Activated naive CD8-positive, alpha-beta T cell treated with anti-CD3 and anti-CD28 coated beads, Interleukin-2, amount 50 U/mL, for 16 hours (primary cell): ENCODE results near the gene TBL3.
"Not testable (repeated sequence)": the region's sequence is repeated elsewhere in the genome, so short reads cannot be mapped to it uniquely, and the experiment has no call there.

ENCODE experiments used
- DNase-seq: peaks from one replicate; pipeline ENCODE4 v3.0.0-alpha.2; 2020; ENCODE audit warnings: low read depth, low spot score

TBL3 gene

DNA sequence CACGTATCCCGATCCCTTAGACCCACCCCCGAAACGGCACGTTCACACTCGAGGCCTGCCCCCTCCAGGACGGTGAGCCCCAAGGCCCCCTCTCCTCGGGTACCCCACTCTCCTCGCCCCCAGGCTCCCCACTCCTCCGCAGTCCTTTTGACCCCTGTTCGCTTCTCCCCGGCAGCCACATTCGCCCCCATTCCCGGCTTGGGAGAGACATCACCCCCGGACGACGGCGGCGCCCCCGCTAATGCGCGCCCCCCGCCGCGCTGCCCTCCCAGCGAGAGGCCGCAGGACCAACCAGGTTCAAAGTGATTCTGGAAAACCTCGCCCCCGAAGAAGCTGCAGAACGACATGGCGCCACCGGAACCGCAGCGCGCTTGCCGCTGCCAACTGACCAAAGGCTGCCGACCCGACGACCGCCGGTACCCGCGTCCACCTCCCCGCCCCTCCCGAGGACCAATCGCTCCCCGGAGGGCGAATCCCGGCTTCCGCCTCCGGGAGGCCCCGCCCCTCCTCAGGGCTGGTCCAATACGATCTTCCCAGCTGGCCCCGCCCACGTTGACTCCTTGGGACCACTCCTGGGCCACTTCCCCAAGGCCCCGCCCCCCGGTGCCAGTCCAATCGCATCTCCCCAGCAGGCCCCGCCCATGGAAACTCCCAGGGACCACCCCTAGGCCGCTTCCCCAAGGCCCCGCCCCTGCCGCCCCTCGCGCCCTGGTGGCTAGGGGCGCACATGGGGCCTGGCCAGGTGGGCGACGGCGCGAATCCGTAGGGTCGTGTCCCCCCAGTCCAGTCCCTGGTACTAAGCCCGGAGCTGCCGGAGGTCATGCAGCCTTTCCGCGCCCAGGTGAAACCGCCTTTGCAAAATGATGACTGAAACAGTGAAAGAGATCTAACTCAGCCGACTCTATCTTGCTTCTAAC, 28.8 kb upstream of the TBL3 start, which contains the start of gene MSRB1:
Gene MSRB1 (minus strand): TSS at position 390 of the 917 bp plus-strand sequence. CDS start 43 bp downstream, at position 347.
- DNase-seq, result peak; percentile 100

- DNase-seq, result no peak
These were observed 27.1 kb upstream of the TBL3 start for GRCh38 chr16:1944612-1945199.

DNA sequence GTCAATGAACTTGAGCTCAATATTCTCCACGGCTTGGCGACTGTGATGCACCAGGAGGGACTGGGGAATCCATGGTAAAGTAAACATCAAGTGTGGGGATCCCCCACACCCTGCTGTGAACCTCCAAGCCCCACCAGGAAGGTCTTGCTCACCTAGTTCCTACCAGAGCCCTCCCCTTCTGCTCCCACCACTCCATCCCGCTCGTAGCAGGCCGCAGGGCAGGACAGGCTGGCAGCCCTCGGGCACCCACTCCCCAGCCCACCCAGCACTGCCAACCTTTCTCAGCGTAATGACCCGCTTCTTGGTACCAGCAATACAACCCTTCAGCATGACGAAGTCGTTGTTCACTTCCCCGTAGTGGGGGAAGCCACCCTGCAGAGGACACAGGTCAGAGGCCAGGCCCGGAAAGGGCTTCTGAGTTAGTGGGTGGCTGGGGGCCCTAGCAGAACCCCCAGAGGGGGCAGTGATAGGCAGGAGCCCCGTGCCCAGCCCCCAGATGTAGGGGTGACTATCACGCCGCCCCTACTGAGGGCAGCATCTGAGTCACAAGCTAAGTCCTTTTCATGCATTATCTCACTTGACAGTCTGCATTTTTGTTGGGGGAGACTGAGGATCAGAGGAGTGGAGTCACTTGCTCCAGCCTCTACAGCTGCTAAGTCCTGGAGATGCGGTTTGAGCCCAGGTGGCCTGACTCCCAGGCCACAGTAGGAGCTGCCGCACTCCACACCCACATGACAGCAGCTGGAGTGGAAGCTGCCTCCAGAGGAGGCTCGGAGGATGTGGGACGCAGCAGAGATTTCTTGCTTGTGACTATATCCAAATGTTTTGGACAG, 26.1 kb upstream of the TBL3 start:
- DNase-seq, result no peak

- no peak for DNase-seq
These were observed 25.1 kb upstream of the TBL3 start for GRCh38 chr16:1946495-1947368.

DNA sequence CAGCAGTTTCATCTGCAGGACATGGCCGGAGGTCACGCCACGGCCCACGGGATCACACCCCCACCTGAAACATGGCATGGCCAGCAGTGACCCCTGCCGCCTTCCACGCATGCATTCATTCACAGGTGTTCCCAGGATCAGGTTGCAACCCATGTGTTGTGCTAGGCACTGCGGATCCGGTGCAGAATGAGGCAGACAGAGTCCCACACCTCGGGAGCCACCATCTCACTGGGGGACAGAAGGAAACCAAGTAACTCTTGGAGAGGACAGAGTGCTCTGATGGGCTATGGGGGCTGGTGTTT, 24.5 kb upstream of the TBL3 start:
- DNase-seq, result no peak

GRCh38 chr16:1949507-1949906, 22.3 kb upstream of the TBL3 start:
- DNase-seq, result no peak

GRCh38 chr16:1950047-1950446, 21.8 kb upstream of the TBL3 start:
- DNase-seq, result no peak

DNA sequence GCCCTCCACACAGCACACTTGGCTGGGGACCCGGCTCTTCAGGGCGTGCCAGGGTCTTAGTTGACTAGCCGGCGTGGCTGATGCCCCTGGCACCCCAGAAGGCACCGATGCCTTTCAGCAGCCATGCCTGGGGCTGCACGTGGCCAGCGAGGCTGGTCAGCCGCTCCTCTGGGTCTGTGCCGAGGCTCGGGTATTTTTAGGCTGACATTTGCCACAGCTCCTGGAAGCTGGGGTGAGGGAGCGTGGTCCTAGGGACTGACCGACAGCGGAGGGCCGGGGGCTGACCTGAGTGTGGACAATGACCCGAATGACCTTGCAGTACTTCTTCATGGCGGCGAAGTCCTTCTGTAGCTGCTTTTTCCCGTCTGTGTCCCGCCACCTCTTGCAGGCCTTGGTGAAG, 21.3 kb upstream of the TBL3 start:
- DNase-seq, result no peak

- DNase-seq, result no peak
These were observed 18.1 kb upstream of the TBL3 start for GRCh38 chr16:1953734-1954133.

- DNase-seq, result not testable (repeated sequence)
These were observed 14.3 kb upstream of the TBL3 start for GRCh38 chr16:1957434-1958142.

DNA sequence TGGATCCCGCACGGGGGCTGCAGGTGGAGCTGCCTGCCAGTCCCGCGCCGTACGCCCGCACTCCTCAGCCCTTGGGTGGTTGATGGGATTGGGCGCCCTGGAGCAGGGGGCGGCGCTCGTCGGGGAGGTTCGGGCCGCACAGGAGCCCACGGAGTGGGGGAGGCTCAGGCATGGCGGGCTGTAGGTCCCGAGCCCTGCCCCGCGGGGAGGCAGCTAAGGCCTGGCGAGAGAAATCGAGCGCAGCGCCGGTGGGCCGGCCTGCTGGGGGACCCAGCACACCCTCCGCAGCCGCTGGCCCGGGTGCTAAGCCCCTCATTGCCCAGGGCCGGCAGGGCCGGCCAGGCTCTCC, 13.7 kb upstream of the TBL3 start:
- DNase-seq, result not testable (repeated sequence)

- DNase-seq, result no peak
These were observed 13.1 kb upstream of the TBL3 start for GRCh38 chr16:1958715-1959268.

- peak; percentile 77 for DNase-seq
These were observed 12.4 kb upstream of the TBL3 start, which contains the start of gene NDUFB10 for GRCh38 chr16:1959269-1960039. TSS of gene NDUFB10 (plus strand) at chr16:1959538. CDS start at chr16:1959625, 87 bp downstream.

DNA sequence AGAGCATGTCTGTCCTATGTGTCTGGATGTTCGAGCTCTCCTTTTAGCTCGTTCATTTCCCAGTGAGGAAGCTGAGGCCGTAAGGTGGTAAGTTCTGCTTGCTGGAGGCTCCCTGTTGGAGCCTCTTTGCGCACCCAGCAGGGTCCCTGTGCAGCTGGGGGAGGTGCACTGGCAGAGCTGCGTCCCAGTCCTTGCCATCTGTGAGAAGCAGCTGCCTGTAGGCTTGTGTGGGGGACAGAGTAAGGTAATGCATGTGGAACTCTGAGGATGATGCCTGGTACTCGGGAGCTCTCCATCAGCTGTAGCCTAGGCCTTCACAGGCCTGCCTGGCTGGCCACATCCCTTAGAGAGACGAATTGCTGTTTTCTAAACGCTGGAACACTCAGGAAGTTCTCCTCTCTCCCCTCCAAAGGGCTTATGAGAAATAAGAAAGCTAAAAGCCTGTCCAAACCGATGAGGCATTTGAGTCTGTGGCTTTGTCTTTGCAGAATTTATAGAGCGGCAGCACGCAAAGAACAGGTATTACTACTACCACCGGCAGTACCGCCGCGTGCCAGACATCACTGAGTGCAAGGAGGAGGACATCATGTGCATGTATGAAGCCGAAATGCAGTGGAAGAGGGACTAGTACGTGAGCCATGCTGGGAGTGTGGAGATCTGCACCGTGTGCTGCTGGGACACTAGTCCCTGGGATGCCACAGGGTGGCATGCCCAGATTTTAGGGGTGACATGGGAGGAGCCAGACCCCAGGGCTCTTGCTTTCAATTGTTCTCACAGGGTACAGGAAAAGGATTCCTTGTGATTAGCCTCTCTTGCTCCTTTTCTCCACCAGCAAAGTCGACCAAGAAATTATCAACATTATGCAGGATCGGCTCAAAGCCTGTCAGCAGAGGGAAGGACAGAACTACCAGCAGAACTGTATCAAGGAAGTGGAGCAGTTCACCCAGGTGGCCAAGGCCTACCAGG, 10.9 kb upstream of the TBL3 start:
- no peak for DNase-seq

GRCh38 chr16:1961651-1962067, 10.2 kb upstream of the TBL3 start:
- no peak for DNase-seq

DNA sequence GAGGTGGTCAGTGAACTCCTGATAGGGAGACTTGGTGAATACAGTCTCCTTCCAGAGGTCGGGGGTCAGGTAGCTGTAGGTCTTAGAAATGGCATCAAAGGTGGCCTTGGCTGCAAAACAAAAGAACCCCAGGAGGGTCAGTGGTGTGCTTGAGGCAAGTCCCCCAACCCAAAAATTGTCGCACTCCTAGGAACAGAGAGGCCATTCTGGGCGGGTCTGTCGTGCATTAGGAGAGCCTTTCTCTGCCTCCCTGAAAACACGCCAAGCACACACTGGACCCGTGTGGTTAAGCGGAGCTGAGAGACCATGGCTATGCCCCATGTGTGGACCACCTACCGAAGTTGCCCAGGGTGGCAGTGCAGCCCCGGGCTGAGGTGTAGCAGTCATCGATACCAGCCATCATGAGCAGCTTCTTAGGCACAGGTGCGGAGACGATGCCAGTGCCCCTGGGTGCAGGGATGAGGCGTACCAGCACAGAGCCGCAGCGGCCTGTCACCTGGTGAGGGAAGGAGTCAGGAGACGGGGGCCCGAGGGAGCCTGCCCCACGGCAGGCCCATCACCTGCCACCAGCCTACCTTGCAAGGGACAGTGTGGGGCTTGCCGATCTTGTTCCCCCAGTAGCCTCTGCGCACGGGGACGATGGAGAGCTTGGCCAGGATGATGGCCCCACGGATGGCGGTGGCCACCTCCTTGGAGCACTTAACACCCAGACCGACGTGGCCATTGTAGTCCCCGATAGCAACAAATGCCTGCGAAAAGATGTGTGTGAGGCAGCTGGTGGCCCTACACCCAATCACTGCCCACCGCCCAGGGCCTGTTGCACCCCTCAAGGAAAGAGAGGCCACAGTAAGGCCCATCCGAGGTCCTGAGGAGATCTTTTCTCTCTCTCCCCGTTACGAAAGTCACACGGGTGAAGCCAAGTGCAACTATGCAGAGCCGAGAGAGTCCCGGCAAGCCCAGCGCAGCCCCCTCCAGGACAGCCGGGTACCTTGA, 9.4 kb upstream of the TBL3 start:
- DNase-seq, result not testable (repeated sequence)
